ENCODE measurements around the gene CENPK. TPM values are rescaled to one million over a fixed set of nuclear protein-coding genes. Genes with fewer than 3 reads are reported as not detected.

The CENPK gene
- total RNA-seq, 1 experiment from 2014 or later = 28.8 TPM

Other genes starting within 250 kb of the CENPK start
- gene ADAMTS6, start 81.2 kb downstream of the CENPK start, total RNA-seq (2014; rRNA removed; shearing (Covaris generic)) = 1.7 and 2.1 TPM in 2 replicates
- 22.5 and 28.6 TPM in 2 replicates for gene PPWD1, start 128 bp upstream of the CENPK start, total RNA-seq (2014; rRNA removed; shearing (Covaris generic))
- gene TRIM23, start 61.2 kb upstream of the CENPK start, total RNA-seq (2014; rRNA removed; shearing (Covaris generic)) = 6.7 and 10.8 TPM in 2 replicates
- 3.6 and 5.7 TPM in 2 replicates for gene SHLD3, start 61.9 kb upstream of the CENPK start, total RNA-seq (2014; rRNA removed; shearing (Covaris generic))
- 20.7 and 38.0 TPM in 2 replicates for gene TRAPPC13, start 61.9 kb upstream of the CENPK start, total RNA-seq (2014; rRNA removed; shearing (Covaris generic))
- 3.9 and 6.1 TPM in 2 replicates for gene SGTB, start 158.9 kb upstream of the CENPK start, total RNA-seq (2014; rRNA removed; shearing (Covaris generic))
- 33.0 and 33.6 TPM in 2 replicates for gene NLN, start 159.0 kb upstream of the CENPK start, total RNA-seq (2014; rRNA removed; shearing (Covaris generic))

All from H4 (cell line).